OCI-M2 (cell line): Measurements from ENCODE around the gene PNMA1.
"Not testable (repeated sequence)": the region's sequence is repeated elsewhere in the genome, so short reads cannot be mapped to it uniquely, and the experiment has no call there.

Source experiments
- DNase-seq: peaks from one replicate; lab custom pipeline; 2025; ENCODE audit not compliant: unreplicated experiment; lab: John Stamatoyannopoulos, UW

PNMA1 gene

DNA sequence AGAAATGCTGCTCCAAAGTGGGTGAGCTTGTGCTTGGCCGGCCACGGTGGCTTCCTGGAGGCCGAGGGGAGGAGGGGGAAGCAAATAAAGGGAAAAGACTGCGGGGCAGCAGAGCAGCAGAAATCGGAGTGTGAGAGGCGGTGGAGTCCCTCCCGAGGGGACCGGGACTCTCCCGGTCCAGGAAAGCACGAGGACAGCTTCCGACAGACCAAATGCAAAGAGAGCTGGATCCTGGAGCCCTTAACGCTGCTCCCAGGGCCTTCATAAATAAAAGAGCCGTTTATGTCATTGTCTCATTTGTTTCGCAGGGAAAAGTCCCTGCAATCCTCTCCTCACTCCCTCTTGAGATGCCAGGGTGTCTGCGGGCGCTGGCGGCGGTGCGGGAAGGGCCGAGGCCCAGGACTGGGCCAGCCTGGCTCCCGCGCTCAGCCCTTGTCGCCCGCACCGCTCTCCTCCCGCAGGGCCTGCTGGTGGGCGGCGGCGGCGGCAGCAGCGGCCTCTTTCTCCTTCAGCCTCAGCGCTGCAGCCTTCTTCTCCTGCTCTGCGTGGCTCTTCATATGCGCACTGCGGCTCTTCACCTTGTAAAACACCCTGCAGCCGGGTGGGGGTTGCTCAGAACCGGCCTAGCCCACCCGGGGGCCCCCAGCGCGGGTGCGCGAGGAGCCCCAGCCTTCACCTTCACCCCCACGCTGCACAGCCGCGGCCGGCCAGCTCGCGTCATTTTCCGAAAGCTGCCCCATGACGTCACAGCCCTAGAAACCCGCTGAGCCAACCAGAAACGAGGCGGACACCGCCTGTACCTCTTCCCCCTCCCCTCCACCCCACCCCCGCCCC is 4.5 kb upstream of the PNMA1 start:
- DNase-seq: no peak

DNA sequence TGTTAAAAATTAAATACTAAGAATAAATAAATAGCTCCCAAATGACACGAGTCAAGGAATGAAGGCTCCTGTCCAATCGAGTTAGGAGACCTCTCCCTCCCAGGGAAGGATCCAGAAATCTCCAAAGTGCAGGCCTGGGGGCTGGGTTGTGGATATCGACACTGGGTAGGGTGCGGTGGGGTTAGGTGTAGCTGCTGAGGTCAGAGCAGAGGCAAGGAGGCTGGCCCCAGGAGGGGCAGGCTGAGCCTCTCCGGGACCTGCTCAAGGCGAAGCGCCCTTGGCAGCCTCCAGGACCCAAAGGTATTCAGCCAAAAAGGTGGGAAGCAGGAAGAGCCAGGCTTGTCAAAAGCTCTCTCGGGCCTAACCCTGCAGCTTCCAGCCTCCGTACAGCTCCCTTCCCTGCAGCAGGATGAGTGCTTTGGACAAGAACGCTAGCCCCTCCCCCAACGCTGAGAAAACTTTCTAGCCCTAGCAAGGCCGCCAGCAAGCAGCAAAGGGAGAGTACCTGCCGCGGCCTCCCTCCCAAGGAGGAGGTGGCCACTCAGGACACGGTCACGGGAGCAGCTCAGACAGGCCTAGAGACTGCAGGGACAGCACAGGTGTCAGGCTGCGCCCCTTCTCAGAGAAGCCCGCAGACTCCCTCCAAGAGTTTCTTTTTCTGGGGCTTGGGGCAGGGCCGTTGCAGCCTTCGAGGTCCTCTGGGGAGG is 3.7 kb upstream of the PNMA1 start:
- no peak for DNase-seq

DNA sequence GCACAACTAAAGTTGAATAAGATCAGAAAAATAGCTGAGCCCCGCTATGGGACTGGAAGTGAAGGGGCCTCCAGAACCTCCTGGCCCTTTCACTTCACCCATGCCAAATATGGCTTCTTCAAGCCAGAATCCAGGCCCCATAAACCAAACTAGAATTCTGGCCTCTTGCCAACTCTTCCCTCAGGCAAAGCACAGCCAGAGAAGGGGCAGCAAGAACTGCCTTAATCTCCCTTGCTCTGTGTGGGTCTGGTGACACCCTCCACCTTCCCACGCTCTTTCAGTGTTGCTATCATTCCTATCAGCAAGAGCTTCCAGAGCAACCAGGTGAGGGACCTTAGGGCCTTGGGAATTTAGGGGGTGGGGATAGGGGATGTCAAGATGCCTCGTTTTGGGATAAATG is 3.1 kb upstream of the PNMA1 start:
- no peak for DNase-seq

DNA sequence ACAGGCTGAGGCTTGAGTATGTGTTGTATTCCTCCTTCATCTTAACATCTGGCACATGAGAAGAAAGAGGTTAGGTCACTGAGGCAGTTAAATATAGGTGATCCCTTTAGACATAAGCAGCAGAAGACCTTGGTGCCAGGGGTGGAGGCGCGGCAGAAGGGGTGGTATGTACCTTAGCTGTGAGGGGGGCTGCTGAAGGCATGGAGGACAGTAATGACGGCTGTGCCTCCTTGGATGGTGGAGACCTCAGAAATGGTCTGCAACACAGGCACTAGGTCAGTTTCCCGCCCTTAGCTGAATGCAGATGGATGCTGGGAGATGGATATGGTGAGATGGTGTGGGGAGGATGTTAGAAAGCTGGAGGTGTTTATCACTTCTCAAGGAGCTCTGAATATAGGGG is 1.5 kb upstream of the PNMA1 start:
- no peak for DNase-seq

GRCh38 chr14:73714656-73715081 is 485 bp upstream of the PNMA1 start:
- peak; percentile 91 for DNase-seq

- no peak for DNase-seq
Measured at GRCh38 chr14:73713206-73713802, 880 bp downstream of the PNMA1 start.

- no peak for DNase-seq
Measured at GRCh38 chr14:73712540-73713180, 1.5 kb downstream of the PNMA1 start.

- DNase-seq: no peak
Measured at GRCh38 chr14:73712071-73712506, 2.1 kb downstream of the PNMA1 start.

GRCh38 chr14:73710737-73711136 is 3.4 kb downstream of the PNMA1 start:
- no peak for DNase-seq

GRCh38 chr14:73709904-73710469 is 4.2 kb downstream of the PNMA1 start:
- DNase-seq: no peak

- DNase-seq: not testable (repeated sequence)
Measured at GRCh38 chr14:73708076-73708475, 6.1 kb downstream of the PNMA1 start.

GRCh38 chr14:73700325-73700724 is 13.9 kb downstream of the PNMA1 start:
- no peak for DNase-seq

DNA sequence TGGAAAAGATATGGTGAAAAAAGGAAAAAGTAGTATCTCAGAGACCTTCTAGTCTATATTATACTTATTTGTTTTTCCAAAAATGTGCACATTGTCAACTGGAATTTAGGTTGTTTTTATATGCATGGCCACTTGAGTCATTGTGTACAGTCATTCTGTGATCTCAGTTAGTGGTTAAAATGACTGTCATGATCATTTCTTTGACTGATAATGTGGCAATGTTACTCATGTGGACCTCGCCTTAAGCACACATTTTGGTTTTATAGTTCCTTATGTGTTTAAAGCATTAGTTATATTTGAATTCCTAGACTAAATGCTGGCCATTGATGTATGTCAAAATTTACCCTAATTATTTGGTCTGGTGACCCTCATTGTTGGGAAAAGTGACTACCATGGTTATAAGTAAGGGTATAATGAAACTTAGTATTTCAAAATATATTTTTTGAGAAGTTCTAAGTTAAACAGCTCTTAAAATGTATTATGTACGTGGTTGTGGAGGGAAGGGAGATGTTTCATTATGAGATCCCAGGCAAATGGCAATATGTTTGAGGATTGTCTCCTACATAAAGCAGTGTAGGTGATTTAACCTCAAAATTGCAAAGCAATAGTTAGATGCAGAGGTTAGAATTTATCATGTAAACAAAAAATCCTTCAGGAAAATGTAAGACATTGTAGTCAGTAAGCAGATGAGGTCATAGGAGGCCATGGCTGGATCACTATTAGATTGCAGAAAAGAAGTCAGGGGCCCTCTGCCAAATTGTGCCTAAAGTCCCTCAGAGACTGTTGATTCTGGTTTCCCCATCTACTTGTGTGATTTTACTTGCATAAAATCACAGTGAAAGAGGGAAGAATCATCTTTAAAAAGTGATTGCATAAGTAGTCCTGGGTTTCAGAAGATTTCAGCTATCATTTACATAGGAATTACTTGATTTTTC is 17.5 kb downstream of the PNMA1 start:
- DNase-seq: no peak

- DNase-seq: no peak
Measured at GRCh38 chr14:73695997-73696396, 18.2 kb downstream of the PNMA1 start.

GRCh38 chr14:73695082-73695481 is 19.1 kb downstream of the PNMA1 start:
- DNase-seq: no peak

DNA sequence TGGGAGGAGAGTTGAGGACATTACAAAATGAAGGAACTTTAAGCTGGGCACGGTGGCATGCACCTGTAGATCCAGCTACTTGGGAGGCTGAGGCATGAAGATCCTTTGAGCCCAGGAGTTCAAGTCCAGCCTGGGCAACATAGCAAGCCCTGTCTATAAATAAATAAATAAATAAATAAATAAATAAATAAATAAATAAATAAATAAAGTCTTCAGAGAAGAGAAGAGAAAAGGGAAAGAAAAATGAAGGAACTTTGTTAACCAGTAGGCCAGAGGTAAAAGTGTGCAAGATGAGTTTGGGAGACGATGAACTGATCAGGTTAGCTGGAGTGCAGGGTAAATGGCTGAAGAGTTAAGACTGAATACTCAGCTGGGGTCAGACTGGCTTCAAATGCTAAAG is 20.1 kb downstream of the PNMA1 start:
- DNase-seq: no peak

DNA sequence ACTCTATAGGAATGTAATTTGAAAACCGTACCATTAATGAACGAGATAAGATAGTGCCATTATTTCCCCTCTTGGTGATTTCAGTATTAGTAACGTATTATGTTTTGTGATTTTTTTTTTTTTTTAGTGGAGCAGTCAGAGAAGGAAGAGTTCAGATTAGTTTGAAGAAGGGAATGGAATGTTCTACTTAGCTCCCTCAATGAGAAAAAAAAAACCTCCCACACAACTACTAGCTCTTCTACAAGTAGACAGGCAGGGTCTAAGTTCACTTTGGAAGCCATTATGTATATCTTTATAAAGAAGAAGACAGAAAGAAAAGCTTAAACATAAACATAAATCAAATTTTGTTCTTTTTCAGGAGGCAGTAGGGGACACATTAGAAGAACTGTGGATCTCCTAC is 27.3 kb downstream of the PNMA1 start:
- DNase-seq: no peak

DNA sequence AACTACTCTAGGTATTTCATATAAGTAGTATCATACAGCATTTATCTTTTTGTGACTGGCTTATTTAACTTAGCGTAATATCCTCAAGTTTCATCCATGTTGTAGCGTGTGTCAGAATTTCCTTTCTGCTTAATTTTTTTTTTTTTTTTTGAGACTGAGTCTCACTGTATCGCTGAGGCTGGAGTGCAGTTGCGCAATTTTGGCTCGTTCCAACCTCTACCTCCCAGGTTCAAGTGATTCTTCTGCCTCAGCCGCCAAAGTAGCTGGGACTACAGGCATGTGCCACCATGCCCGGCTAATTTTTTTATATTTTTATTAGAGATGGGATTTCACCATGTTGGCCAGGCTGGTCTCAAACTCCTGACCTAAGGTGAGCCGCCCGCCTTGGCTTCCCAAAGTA is 28.9 kb downstream of the PNMA1 start:
- no peak for DNase-seq

DNA sequence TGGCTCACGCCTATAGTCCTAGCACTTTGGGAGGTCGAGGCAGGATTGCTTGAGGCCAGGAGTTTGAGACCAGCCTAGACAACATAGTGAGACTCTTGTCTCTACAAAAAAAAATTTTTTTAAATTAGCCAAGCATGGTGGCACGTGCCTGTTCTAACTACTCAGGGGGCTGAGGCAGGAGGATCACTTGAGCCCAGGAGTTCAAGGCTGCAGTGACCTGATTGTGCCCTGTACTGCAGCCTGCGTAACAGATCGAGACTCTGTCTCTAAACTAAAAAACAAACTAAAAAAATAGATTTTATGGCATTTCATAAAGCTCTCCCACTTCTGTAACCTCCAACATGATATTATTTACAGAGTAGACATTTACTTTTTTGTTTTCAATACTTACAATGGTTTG is 29.6 kb downstream of the PNMA1 start:
- no peak for DNase-seq

DNA sequence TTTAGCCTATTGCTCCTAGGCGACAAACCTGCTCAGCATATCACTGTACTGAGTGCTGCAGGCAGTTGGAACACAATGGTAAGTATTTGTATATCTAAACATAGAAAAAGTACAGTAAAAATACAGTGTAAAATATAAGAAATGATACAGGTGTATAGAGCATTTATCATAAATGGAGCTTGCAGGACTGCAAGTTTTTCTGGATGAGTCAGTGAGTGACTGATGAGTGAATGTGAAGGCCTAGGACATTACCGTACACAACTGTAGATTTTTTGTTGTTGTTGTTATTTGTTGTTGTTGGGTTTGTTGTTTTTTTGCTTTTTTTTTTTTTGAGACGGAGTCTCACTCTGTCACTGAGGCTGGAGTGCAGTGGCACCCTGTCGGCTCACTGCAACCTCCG is 33.4 kb downstream of the PNMA1 start:
- no peak for DNase-seq
